HAP-1 (cell line): ENCODE data around the gene PAX5.

Source experiments
- DNase-seq, 2 experiments: peaks; one replicate each; pipeline ENCODE4 v3.0.0-alpha.2; 2016 to 2020; ENCODE audit warnings: low spot score in 2 of 2
- H3K27me3 ChIP-seq: fragments of 250-450 bp; sonication (Bioruptor Pico); 2 replicates; pipeline ENCODE4 v1.5.1; 2020; ENCODE audit warnings: low read depth, mild to moderate bottlenecking, moderate library complexity
- H3K36me3 ChIP-seq: fragments of 250-450 bp; sonication (Bioruptor Pico); replicated peaks from 2 replicates; pipeline ENCODE4 v1.5.1; 2020; ENCODE audit warnings: mild to moderate bottlenecking
- H3K4me1 ChIP-seq: fragments of 250-450 bp; sonication (Bioruptor Pico); 2 replicates; pipeline ENCODE4 v1.5.1; 2020; ENCODE audit warnings: mild to moderate bottlenecking
- H3K4me3 ChIP-seq: fragments of 250-450 bp; sonication (Bioruptor Pico); 2 replicates; pipeline ENCODE4 v1.5.1; 2020; ENCODE audit warnings: mild to moderate bottlenecking, moderate library complexity
- H3K9me3 ChIP-seq: fragments of 250-450 bp; sonication (Bioruptor Pico); 2 replicates; pipeline ENCODE4 v1.5.1; 2020; ENCODE audit warnings: mild to moderate bottlenecking, moderate library complexity
- in situ Hi-C: fragments of 300-500 bp; cut with MboI; formaldehyde crosslinking; loops from 3 replicates; pipeline ENCODE4 v1.14.3; 2020; ENCODE audit warnings: low sequenced_read_pairs, inconsistent platforms, mixed read lengths

Gene PAX5

DNA sequence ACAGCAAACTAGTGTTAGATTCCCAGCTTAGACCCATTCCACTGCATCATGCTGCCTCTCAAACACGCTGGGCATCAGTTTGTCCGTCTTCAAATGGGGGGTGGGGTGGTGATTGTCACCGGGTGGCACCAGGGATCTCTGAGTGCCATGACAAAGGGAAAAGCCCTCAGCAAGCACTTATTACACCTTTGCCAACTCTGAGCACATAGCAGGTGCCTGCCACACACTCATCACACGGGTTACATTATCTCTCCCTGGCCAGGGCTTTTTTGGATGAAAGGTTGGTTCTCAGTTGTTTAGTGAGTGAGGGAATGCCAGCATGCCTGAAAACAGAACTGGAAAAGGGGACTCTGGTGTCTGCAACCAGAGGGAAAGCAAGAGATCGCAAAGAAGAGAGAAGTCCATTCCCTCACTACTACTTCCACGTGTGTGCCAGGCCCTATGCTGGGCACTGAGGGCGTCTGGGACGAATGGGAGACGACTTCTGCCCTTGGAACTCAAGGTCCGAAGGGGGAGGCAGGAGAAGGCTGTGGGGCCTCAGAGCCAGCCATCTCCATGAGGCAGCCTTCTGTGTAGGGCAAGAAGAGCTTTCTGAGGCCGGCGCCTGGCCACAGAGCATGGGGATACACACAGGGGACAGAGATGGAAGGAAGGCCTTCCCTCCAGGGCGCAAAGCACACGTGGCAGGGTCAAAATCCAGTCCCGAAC lies 48.9 kb downstream of the PAX5 start:
- Histone ChIP-seq H3K4me1 (no peaks in the 10 kb centered on the region), H3K4me3 (no peak overlapping the region), H3K36me3 (no peaks in the 10 kb centered on the region), H3K9me3 (no peaks in the 10 kb centered on the region), H3K27me3 (no peaks in the 10 kb centered on the region; the same call in none of the 2 replicates)
- DNase-seq, result no peak
- in situ Hi-C loops, result no loop called here

DNA sequence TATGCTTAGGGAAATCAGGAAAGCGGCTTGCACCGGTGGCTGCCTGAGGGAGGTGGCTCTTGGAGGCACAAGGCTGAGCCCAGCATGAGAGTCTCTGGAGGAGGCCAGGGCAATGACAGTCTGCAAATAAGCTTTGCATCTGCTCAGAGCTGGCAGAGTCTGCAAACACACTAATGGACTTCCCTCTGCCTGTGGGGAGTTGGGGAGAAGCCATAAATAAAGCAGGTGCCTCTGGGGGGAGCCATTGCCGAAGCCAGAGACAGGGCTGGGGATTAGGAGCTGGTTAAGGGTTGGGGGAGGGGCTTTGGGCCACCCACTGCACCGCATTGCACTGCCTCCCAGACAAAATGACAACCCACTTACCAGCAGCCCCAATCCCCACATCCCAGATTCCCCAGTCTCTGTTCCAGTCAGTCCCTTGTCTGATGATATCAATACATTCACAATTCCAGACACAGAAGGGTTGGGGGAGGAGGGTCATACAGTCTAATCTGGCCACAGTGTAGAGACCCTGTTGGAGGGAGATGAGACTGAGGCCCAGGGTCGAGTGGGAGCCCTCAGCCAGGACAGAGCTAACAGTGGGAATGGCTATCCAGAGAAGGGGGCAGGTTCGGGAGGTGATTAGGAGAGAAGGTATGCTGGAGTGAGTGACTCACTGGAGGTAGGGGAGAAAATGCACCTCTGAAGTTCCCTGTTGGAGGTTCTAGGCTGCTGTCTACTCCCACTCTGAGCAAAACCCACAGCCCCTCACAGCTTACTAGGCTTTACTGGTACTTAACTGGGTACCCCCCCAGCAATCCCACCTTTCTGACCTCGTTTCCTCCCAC lies 53.7 kb downstream of the PAX5 start:
- Histone ChIP-seq H3K9me3 (no peaks in the 10 kb centered on the region), H3K27me3 (no peaks in the 10 kb centered on the region; the same call in none of the 2 replicates), H3K4me3 (no peak overlapping the region), H3K4me1 (no peaks in the 10 kb centered on the region), H3K36me3 (no peaks in the 10 kb centered on the region)
- DNase-seq, result peak; percentile 27 to 72
- in situ Hi-C loops, result no loop called here

DNA sequence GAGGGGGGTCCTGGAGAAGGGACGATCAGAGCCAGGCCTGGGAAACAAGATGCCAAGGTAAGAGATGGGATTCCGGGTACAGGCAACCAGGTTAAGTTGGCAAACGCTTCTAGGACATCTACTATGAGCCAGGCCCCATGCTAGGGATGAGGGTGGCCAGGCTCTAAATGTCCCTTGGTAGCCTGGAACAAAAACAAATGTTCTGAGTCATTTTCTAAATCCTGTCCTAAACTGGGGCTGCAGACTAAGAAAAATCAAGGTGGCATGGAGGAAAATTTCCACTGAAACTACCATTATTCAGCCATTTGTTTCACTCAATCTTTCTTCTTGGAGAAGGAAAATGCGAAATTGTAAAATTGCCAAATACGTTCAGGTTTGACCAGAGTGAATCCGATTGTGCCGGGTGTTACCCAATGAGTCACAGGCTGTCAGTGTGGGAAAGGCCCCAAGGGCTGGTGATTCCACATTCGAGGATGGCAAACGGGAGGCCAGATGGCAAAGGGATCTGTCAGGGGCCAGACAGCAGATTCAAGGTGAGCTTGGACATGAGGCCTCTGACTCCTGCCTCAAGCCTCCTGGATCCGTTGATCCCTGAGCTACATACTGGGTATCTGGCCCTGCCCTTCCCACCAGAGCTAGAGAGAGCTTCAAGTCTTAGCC lies 57.6 kb downstream of the PAX5 start:
- H3K36me3 ChIP-seq, result no peaks in the 10 kb centered on the region
- no peak overlapping the region for H3K4me3 ChIP-seq
- no peak for DNase-seq
- H3K4me1 ChIP-seq, result no peaks in the 10 kb centered on the region
- in situ Hi-C loops, result no loop called here
- H3K9me3 ChIP-seq, result no peaks in the 10 kb centered on the region
- H3K27me3 ChIP-seq, result no peaks in the 10 kb centered on the region; the same call in 1 of the 2 replicates

DNA sequence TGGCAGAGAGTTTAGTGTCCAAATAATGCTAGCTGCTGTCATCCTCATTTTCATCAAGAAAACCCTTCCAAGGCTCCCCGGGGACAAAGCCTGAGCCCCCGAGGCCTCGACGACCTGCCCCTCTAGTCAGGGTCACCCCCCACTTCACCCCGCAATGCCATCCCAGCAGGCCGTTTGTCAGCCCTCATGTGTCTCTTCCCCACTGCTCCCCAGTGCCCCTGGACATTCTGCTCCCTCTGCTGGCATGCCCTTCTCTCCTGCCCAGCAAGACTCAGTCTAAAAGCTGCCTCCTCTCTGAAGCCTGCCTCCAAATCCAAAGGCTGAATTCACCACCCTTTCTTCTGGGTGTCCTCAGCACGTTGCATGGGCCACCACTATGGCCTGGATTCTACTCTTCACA lies 59.3 kb downstream of the PAX5 start:
- no peak for DNase-seq
- Histone ChIP-seq H3K36me3 (no peaks in the 10 kb centered on the region), H3K27me3 (no peaks in the 10 kb centered on the region), H3K4me3 (no peak overlapping the region), H3K4me1 (no peaks in the 10 kb centered on the region), H3K9me3 (no peaks in the 10 kb centered on the region)
- in situ Hi-C loops, result no loop called here

DNA sequence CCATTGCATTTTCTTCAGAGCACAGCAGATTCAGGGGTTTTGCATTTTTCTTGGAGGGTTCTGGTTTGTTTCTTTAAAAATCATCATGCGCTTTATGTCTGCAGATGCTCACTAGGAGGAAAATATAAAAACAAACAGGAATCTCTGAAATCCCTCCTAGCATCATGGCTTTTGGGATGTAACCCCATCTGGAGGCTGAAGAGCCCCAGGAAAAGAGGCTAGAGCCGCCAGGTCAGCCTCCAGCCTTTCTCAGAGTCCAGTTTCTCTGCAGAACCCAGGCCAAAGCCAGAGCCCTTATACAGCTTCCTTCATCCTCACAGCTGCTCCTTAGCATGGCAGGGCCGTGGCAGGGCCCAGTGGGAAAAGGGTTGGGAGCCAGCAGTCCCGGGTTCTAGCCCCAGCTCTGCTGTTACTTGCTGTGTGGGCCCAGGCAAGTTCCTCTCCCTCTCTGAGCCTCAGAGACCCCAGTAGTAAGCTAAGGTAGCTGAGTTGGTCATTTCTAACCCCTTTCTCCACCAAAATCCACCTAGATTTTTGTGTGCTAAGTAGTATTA lies 62.1 kb downstream of the PAX5 start:
- Histone ChIP-seq H3K36me3 (no peaks in the 10 kb centered on the region), H3K4me1 (peaks cover 8% of the 10 kb centered on the region), H3K9me3 (no peaks in the 10 kb centered on the region), H3K4me3 (no peak overlapping the region), H3K27me3 (no peaks in the 10 kb centered on the region)
- no peak for DNase-seq
- in situ Hi-C loops, result no loop called here

DNA sequence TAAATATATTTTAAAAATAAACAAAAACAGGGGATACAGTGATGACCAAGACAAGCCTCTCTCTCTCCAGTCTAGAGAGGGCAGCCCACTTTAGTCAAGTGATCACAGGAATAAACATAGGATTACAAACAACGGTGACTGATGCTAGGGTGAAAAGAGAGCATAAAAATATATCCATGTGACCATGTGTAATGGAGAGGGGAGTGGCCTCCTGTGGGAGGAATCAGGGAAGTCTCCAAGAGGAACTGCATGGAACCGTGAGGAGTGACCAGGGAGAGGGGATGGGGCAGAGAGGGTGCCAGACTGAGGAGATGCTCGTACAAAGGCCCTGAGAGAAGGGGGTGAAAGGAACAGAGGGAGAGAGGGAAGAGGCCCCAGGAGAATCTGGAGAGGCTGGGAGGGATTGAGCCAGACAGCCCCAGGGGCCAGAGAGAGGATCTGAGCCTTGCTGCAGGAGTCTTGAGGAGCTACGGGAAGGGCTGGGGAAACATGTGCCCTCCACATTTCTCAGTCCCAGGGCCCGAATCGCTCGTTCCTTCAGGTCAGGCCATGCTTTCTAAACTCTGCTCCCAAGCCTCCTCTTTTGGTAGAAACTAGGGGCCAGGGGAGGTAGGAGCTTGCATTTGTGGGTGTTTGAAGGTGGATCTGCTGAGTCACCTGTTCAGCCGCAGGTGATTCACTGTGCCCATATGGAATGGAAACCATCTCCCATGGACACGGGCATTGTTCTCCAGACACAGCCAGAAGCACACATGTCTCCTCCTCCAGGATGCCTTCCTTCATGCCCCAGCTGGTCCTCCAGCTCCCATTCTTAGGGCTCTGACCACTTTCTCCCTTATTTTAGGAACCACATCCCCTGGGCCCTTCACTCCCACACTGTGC lies 63.8 kb downstream of the PAX5 start:
- peaks cover 8% of the 10 kb centered on the region for H3K4me1 ChIP-seq
- in situ Hi-C loops, result no loop called here
- no peaks in the 10 kb centered on the region for H3K9me3 ChIP-seq
- H3K36me3 ChIP-seq, result no peaks in the 10 kb centered on the region
- H3K4me3 ChIP-seq, result no peak overlapping the region
- no peaks in the 10 kb centered on the region for H3K27me3 ChIP-seq
- DNase-seq, result no peak

DNA sequence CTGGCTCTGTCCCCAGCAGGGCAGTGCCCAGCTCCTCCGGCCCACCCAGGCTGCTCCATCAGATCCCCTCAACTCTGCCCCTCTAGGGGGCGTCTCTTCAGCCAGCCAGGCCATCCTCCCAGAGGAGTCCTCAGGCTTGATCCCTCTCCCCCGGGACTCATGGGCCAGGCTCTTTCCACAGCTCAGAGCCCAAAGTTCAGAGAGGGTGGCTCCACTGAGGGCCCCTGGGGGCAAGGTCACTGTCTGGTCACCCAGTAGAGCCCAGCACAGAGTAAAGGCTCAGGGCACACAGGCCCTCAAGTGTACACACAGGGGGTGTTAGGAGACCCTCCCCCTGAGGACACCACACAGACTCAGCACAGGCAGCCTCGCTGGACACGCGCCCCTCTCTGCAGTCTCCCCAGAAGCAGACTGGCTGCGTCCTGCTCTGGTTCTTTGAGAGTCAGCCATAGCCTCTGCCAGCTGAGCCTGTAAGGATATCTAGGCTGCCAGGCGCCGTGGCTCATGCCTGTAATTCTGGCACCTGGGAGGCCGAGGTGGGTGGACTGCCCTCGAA lies 64.8 kb downstream of the PAX5 start:
- peaks cover 8% of the 10 kb centered on the region for H3K4me1 ChIP-seq
- DNase-seq, result no peak
- H3K9me3 ChIP-seq, result no peaks in the 10 kb centered on the region
- no peak overlapping the region for H3K4me3 ChIP-seq
- H3K27me3 ChIP-seq, result no peaks in the 10 kb centered on the region
- no peaks in the 10 kb centered on the region for H3K36me3 ChIP-seq
- in situ Hi-C loops, result no loop called here

DNA sequence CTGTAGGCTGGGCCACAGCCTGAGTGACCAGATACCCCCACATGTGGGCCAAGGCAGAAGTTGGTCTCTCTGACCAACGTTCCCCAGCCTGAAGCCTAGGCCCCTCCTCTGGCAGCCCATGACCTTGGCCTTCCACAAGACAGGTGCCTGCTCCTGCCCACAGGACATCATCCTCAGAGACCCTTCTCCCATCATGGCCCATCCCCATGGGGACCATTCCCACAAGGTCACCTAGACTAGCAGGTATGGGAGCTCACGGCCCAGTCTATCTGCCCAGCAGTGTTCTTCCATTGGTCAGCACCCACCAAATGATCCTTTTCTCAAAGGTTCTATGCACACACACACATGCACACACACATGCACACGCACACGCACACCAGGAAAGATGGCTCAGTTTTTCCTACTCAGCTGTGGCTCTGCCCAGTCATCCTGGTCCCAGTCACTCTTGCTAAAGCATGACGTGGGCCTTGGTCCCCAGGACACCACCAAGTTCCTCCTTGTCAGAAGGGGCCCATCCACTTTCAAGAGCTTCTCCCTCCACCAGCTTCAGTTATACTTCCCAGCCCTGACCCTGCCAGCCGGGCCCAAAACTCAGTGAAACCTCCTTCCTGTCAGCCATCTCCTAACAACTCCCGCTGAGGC lies 65.4 kb downstream of the PAX5 start:
- Histone ChIP-seq H3K36me3 (no peaks in the 10 kb centered on the region), H3K4me3 (no peak overlapping the region)
- in situ Hi-C loops, result no loop called here

DNA sequence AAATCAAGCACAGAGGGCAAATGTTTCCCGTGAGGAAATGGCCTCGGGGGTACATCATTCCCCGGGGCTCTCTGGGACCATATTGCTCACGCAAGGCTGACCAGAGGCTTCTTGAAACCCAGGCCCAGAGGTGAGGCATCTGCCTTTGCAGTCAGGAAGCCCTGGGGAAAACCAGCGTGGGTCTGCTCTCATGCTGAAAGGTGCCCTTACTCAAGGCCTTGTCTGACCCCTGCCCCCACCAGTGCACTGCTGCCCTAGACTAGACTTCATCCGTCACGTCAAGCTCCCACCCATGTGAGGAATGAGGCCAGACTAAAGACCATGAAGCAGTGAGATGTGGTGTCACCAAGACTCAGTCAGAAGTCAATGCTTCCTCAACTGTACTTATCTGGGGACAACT lies 66.1 kb downstream of the PAX5 start:
- in situ Hi-C loops, result no loop called here
- Histone ChIP-seq H3K4me1 (peaks cover 8% of the 10 kb centered on the region), H3K4me3 (no peak overlapping the region), H3K36me3 (no peaks in the 10 kb centered on the region), H3K27me3 (no peaks in the 10 kb centered on the region), H3K9me3 (no peaks in the 10 kb centered on the region)
- DNase-seq, result no peak

More for the DNA sequence above, 65.4 kb downstream of the PAX5 start:
- no peaks in the 10 kb centered on the region for H3K27me3 ChIP-seq
- DNase-seq, result no peak
- no peaks in the 10 kb centered on the region for H3K9me3 ChIP-seq
- peaks cover 8% of the 10 kb centered on the region for H3K4me1 ChIP-seq

DNA sequence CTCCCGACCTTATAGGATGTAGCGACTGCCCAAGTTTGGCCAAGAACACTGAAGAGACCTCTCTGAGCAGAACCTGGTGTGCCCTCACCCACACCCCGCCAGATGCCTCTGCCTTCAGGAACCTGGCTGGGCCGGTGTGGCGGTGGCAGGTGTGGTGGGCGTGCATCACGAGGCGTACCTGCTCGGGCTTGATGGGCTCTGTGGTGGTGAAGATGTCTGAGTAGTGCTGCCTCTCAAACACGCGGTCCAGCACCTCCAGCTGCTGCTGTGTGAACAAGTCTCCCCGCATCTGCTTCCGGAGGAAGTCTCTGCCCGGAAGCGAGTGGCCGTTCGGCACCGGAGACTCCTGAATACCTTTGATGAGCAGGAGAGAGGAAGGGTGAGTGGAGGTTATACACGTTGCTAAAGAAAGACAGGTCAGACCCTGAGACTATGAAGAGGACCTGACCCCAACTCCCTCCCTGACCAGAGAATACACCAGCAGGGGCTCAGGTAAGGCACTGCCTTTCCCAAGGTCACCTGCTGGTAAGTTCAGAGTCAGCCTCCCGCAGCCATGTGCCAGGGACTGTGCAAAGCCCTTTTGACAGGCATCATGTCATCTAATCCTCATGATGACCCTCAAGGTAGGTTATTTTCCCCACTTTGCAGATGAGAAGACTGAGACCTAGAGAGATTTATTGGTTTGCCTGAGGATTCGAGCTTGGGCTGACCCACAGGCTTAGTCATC lies 67.5 kb downstream of the PAX5 start:
- Histone ChIP-seq H3K4me3 (no peak overlapping the region), H3K9me3 (no peaks in the 10 kb centered on the region), H3K36me3 (no peaks in the 10 kb centered on the region), H3K27me3 (no peaks in the 10 kb centered on the region), H3K4me1 (peaks cover 8% of the 10 kb centered on the region)
- DNase-seq, result no peak
- in situ Hi-C loops, result no loop called here

DNA sequence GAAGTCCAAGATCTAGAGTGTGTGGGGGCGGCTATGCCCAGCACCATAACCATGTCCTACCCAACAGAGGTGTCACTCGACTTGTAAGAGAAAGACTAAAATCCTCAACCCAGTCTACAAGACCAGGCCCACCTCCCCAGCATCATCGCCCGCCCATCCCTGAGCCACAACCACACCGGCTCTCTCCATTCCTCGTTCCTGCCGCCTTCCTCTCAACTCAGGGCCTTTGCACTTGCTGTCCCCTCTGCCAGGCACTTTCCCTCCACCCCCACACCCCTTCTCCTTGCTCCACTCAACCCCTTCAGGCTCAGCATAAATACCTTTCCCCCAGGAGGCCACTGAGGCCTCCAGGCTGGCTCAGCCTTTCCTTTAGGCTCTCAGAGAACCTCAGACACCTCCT lies 69.3 kb downstream of the PAX5 start:
- H3K9me3 ChIP-seq, result no peaks in the 10 kb centered on the region
- in situ Hi-C loops, result no loop called here
- H3K4me1 ChIP-seq, result peaks cover 8% of the 10 kb centered on the region
- H3K4me3 ChIP-seq, result no peak overlapping the region
- H3K36me3 ChIP-seq, result no peaks in the 10 kb centered on the region
- H3K27me3 ChIP-seq, result no peaks in the 10 kb centered on the region
- no peak for DNase-seq

DNA sequence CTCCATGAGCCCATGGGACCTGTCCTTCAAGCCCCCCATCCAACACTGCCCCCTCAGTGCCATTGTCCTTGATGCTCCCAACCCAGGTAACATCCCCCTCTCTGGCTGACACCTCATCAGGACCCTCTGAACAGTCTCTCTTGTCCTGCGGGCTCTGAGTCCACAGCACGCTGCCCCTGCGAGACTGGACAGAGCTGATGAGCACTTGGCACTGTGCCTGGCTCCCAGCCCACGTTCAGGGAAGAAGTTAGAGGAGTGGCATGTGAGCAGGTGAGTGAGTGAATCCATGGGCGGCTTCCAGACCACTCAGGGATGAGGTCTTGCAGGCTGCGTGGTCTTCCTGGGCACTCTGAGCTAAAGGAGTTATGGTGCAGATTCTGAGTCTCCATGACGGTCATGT lies 70.7 kb downstream of the PAX5 start:
- no peaks in the 10 kb centered on the region for H3K9me3 ChIP-seq
- H3K4me3 ChIP-seq, result no peak overlapping the region
- no peaks in the 10 kb centered on the region; the same call in 1 of the 2 replicates for H3K27me3 ChIP-seq
- in situ Hi-C loops, result no loop called here
- DNase-seq, result no peak
- no peaks in the 10 kb centered on the region for H3K36me3 ChIP-seq
- peaks cover 8% of the 10 kb centered on the region for H3K4me1 ChIP-seq
